Heart left ventricle (tissue), 16 donors: Measurements from ENCODE around the gene LRP5. TPM values are rescaled to one million over a fixed set of nuclear protein-coding genes. Genes with fewer than 3 reads are reported as not detected.
A peak's percentile ranks its signal among the peaks of the same experiment; 100 is the strongest.

ENCODE experiments used
- ATAC-seq, 4 donors: fragments of 200-7000 bp; cut with Tn5 transposase; one replicate each; pipeline ENCODE4 v1.9.1; 2020 to 2022; ENCODE audit warnings: moderate library complexity in 4 of 4, mild to moderate bottlenecking in 3 of 4, moderate number of reproducible peaks in 1 of 4
- DNase-seq, 5 donors: peaks; one replicate each; pipeline ENCODE4 v3.0.0-alpha.2; 2020
- H3K27ac ChIP-seq, 12 donors: fragments of 200-600 bp; sonication (generic) in 4 of 12; one replicate each; pipeline versions ENCODE4 v1.5.0 to v1.8.0; 2016 to 2022; ENCODE audit warnings: mild to moderate bottlenecking in 2 of 12
- H3K27me3 ChIP-seq, 9 donors: fragments of 200-600 bp; sonication (generic) in 2 of 9; one replicate each; pipeline versions ENCODE4 v1.5.1 to v1.8.0; 2016 to 2022; ENCODE audit warnings: mild to moderate bottlenecking in 3 of 9
- H3K36me3 ChIP-seq, 9 donors: fragments of 200-600 bp; sonication (generic) in 2 of 9; one replicate each; pipeline versions ENCODE4 v1.5.0 to v1.8.0; 2018 to 2022; ENCODE audit warnings: mild to moderate bottlenecking in 2 of 9
- H3K4me1 ChIP-seq, 12 donors: fragments of 200-600 bp; sonication (generic) in 4 of 12; one replicate each; pipeline versions ENCODE4 v1.5.0 to v1.8.0; 2016 to 2022; ENCODE audit warnings: mild to moderate bottlenecking in 3 of 12
- H3K4me3 ChIP-seq, 12 donors: fragments of 200-600 bp; sonication (generic) in 4 of 12; one replicate each; pipeline versions ENCODE4 v1.5.0 to v1.8.0; 2017 to 2022; ENCODE audit warnings: mild to moderate bottlenecking in 9 of 12, moderate library complexity in 4 of 12
- H3K9me3 ChIP-seq, 12 donors: fragments of 200-600 bp; sonication (generic) in 4 of 12; one replicate each; pipeline versions ENCODE4 v1.5.0 to v1.8.0; 2016 to 2022; ENCODE audit warnings: mild to moderate bottlenecking in 1 of 12
- POLR2A ChIP-seq, 2 donors: fragments of 450-650 bp; IDR thresholded peaks; one replicate each; pipeline ENCODE4 v1.6.1; 2017; ENCODE audit warnings: antibody characterized with exemption in 2 of 2, mild to moderate bottlenecking in 2 of 2, moderate library complexity in 2 of 2
- WGBS, 4 donors: extraction: QIAGEN DNeasy Blood & Tissue Kit in 2 of 4; methylation state at CpG; one replicate each; pipeline versions ENCODE4 v1.1.5 to v1.1.7; 2013 to 2018; 5-methylcytosine and 5-hydroxymethylcytosine counted together
- intact Hi-C, 10 donors: fragments of 100-400 bp; cut with DNase I; formaldehyde crosslinking; loops; one replicate each; pipeline versions ENCODE4 v1.11.1 to v1.14.2; 2022
- polyA plus RNA-seq, 2 donors: library from polyadenylated mRNA; stranded (reverse); fragments of 200-250 nt; gene quantifications; one replicate each; pipeline ENCODE4 v1.2.3, GENCODE V29; 2013
- total RNA-seq, 9 donors: library from RNA; depleted of rRNA in 2 of 9; stranded (reverse); fragments of >200 nt in 2 of 9; fragmentation: NEBNext Ultra II Directional in 3 of 9; extraction: Animal tissue kit (Norgen Biotek cat#: 25700) in 3 of 9; gene quantifications; one replicate each; pipeline versions ENCODE4 v1.1.0 to v1.2.4, GENCODE V29; 2016 to 2023
- TF ChIP-seq, protein P1 (sequence below), 12 donors: fragments of 200-600 bp; sonication (generic) in 4 of 12; IDR thresholded peaks; one replicate each; pipeline versions ENCODE4 v1.5.0 to v1.8.0; 2018 to 2022; ENCODE audit warnings: antibody characterized with exemption in 12 of 12, mild to moderate bottlenecking in 5 of 12
- donor health status: ischemic (EF 13 %, LVEDD 7.1; RV severe dilation, severe dysfunction).
- donor health status: healthy with polysubstance abuse.
- donor health status: DM: no; HTN: yes; CAD: no.
- donor health status: DM: no; HTN: no; CAD: no.
- donor health status: ischemic (EF 25% LVEDD 6.9; RV normal size, moderate dysfunction).
- donor health status: ischemic (EF 25% LVEDD 5.7; RV mildly dilated, moderate dysfunction).
- donor health status: healthy.
- donor health status: DM: yes; HTN: yes; CAD: no.
- donor health status: ischemic (EF 35%, LVEDD 5.7; RV mildly dilated, moderate dysfunction).
- donor health status: nonischemic (EF 11% LVEDD 7.7; RV severe dilation, severe dysfunction).
- donor health status: DM: yes; HTN: yes; CAD: no.
- donor health status: PGD.
- donor health status: ischemic (EF 29% LVEDD 5.4; RV normal size, mild dysfunction).
- donor health status: nonischemic (EF 23%, LVEDD 6.1; RV moderate dilation, normal function).

The LRP5 gene
- total and polyA plus RNA-seq, 11 donors = 30.2 to 62.5 (median 39.8) TPM

- no peak for DNase-seq
- TF ChIP-seq, protein P1, sequence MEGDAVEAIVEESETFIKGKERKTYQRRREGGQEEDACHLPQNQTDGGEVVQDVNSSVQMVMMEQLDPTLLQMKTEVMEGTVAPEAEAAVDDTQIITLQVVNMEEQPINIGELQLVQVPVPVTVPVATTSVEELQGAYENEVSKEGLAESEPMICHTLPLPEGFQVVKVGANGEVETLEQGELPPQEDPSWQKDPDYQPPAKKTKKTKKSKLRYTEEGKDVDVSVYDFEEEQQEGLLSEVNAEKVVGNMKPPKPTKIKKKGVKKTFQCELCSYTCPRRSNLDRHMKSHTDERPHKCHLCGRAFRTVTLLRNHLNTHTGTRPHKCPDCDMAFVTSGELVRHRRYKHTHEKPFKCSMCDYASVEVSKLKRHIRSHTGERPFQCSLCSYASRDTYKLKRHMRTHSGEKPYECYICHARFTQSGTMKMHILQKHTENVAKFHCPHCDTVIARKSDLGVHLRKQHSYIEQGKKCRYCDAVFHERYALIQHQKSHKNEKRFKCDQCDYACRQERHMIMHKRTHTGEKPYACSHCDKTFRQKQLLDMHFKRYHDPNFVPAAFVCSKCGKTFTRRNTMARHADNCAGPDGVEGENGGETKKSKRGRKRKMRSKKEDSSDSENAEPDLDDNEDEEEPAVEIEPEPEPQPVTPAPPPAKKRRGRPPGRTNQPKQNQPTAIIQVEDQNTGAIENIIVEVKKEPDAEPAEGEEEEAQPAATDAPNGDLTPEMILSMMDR (IDR thresholded peaks at IDR 0.05) = no peak
- TF ChIP-seq POLR2A (IDR thresholded peaks at IDR 0.05) = no peak
- H3K27me3 ChIP-seq = no peaks in the 10 kb centered on the region
- intact Hi-C loops = loop anchor here (2.0 to 5.0 kb wide), 9 partner anchors 55 to 170 kb away; partner anchors contain the start of genes LRP5 (in 5 of the 10), C11orf24 (in 3 of the 10) and KMT5B (in 1 of the 10)
- H3K9me3 ChIP-seq = no peaks in the 10 kb centered on the region
- peak overlapping the region in 8 of 12 donors; percentile 32 to 84 (median 58) for H3K27ac ChIP-seq
- ATAC-seq = no peak
- no peak overlapping the region for H3K4me3 ChIP-seq
- H3K36me3 ChIP-seq = peaks cover 0 to 16% (median 13%) of the 10 kb centered on the region in 9 donors
- H3K4me1 ChIP-seq = peaks cover 8 to 64% (median 55%) of the 10 kb centered on the region in 12 donors
- WGBS, 4 donors = 81 to 91% (median 86%) methylated on average over 16 of the region's 16 CpGs
Observed at GRCh38 chr11:68382358-68382998, 70.1 kb downstream of the LRP5 start.

- Histone ChIP-seq H3K27ac (peak overlapping the region in 4 of 12 donors; percentile 15 to 84 (median 74)), H3K27me3 (no peaks in the 10 kb centered on the region), H3K4me1 (peaks cover 8 to 53% (median 46%) of the 10 kb centered on the region in 12 donors), H3K9me3 (no peaks in the 10 kb centered on the region), H3K4me3 (no peak overlapping the region), H3K36me3 (peaks cover 0 to 31% (median 15%) of the 10 kb centered on the region in 9 donors)
- ATAC-seq = peak in 3 of 4 donors; percentile 9 to 30 (median 23)
- 2 to 40% (median 12%) methylated on average over 1 to 9 of the region's 9 CpGs for WGBS, 4 donors
- peak in 4 of 5 donors; percentile 62 to 75 (median 70) for DNase-seq
- intact Hi-C loops = loop anchor here (2.0 to 5.0 kb wide), 10 partner anchors 57 to 172 kb away; partner anchors contain the start of genes LRP5 (in 5 of the 10), C11orf24 (in 3 of the 10) and KMT5B (in 1 of the 10)
- TF ChIP-seq, protein P1 (IDR thresholded peaks at IDR 0.05) = peak; percentile 84 to 95 (median 93)
- TF ChIP-seq POLR2A (IDR thresholded peaks at IDR 0.05) = no peak
Observed at GRCh38 chr11:68383976-68384501, 71.6 kb downstream of the LRP5 start.

GRCh38 chr11:68384530-68385081 lies 72.2 kb downstream of the LRP5 start:
- Histone ChIP-seq H3K4me3 (no peak overlapping the region), H3K27ac (no peak overlapping the region), H3K27me3 (no peaks in the 10 kb centered on the region), H3K36me3 (peaks cover 0 to 37% (median 15%) of the 10 kb centered on the region in 9 donors), H3K4me1 (peaks cover 8 to 47% (median 40%) of the 10 kb centered on the region in 12 donors), H3K9me3 (no peaks in the 10 kb centered on the region)
- ATAC-seq (no peak), DNase-seq (no peak)
- 82 to 95% (median 91%) methylated on average over 5 to 13 of the region's 13 CpGs for WGBS, 4 donors
- TF ChIP-seq, protein P1 (IDR thresholded peaks at IDR 0.05) = no peak
- no peak for TF ChIP-seq POLR2A (IDR thresholded peaks at IDR 0.05)
- intact Hi-C loops = loop anchor here (2.0 to 5.0 kb wide), 9 partner anchors 57 to 172 kb away; partner anchors contain the start of genes LRP5 (in 5 of the 10), C11orf24 (in 3 of the 10) and KMT5B (in 1 of the 10)

- no peak for TF ChIP-seq POLR2A (IDR thresholded peaks at IDR 0.05)
- TF ChIP-seq, protein P1 (IDR thresholded peaks at IDR 0.05) = no peak
- intact Hi-C loops = loop anchor here in 3 of 10 donors (2.0 to 5.0 kb wide), 2 partner anchors 128 kb away; no protein-coding TSS in a partner anchor
- DNase-seq (no peak), ATAC-seq (no peak)
- Histone ChIP-seq H3K36me3 (peaks cover 0 to 42% (median 20%) of the 10 kb centered on the region in 9 donors), H3K9me3 (no peaks in the 10 kb centered on the region), H3K4me3 (no peak overlapping the region), H3K27ac (no peak overlapping the region), H3K4me1 (peaks cover 7 to 42% (median 35%) of the 10 kb centered on the region in 12 donors), H3K27me3 (no peaks in the 10 kb centered on the region)
- 89 to 96% (median 93%) methylated on average over 4 to 8 of the region's 8 CpGs for WGBS, 4 donors
Observed at GRCh38 chr11:68385128-68385527, 72.7 kb downstream of the LRP5 start.
